Neural cell (in vitro differentiated cells): Measurements from ENCODE around the gene ODF2L. TPM values are rescaled to one million over a fixed set of nuclear protein-coding genes. Genes with fewer than 3 reads are reported as not detected.

Experiments
- H2AFZ ChIP-seq: fragments of 200-600, 300-800 bp; sonication (generic), shearing (Covaris generic); 2 replicates; pipeline ENCODE4 v1.6.0; 2014; ENCODE audit warnings: low read depth, mild to moderate bottlenecking, antibody characterized with exemption, low read length, moderate library complexity
- H3F3A ChIP-seq: fragments of 200-600 bp; shearing (Covaris generic); 2 replicates; pipeline ENCODE4 v1.6.1; 2016; ENCODE audit warnings: mild to moderate bottlenecking, moderate library complexity, mixed read lengths, antibody characterized with exemption, low read length; ENCODE audit not compliant: insufficient read depth, poor library complexity, severe bottlenecking
- H3K27ac ChIP-seq: fragments of 200-600, 300-800 bp; sonication (generic), shearing (Covaris generic); 2 replicates; pipeline ENCODE4 v1.5.1; 2014; ENCODE audit warnings: mild to moderate bottlenecking, low read length, moderate library complexity
- H3K27me3 ChIP-seq: fragments of 300-800, 200-600 bp; sonication (generic), shearing (Covaris generic); 2 replicates; pipeline ENCODE4 v1.6.0; 2014; ENCODE audit warnings: mild to moderate bottlenecking, low read depth, low read length, moderate library complexity; ENCODE audit not compliant: insufficient read depth
- H3K36me3 ChIP-seq: fragments of 300-800, 200-600 bp; sonication (generic), shearing (Covaris generic); 2 replicates; pipeline ENCODE4 v1.5.1; 2014; ENCODE audit warnings: mild to moderate bottlenecking, antibody characterized with exemption, low read length, moderate library complexity; ENCODE audit not compliant: insufficient read depth
- H3K4me2 ChIP-seq: fragments of 300-800, 200-600 bp; sonication (generic), shearing (Covaris generic); 2 replicates; pipeline ENCODE4 v1.6.0; 2014; ENCODE audit warnings: mild to moderate bottlenecking, low read length
- H3K4me3 ChIP-seq: fragments of 300-800, 200-600 bp; sonication (generic), shearing (Covaris generic); 2 replicates; pipeline ENCODE4 v1.5.1; 2014; ENCODE audit warnings: mild to moderate bottlenecking, low read length, moderate library complexity
- H3K79me2 ChIP-seq: fragments of 200-600 bp; shearing (Covaris generic); replicated peaks from 2 replicates; pipeline ENCODE4 v1.6.0; 2014; ENCODE audit warnings: mild to moderate bottlenecking, low read length, moderate library complexity; ENCODE audit not compliant: insufficient read depth
- H3K9ac ChIP-seq: fragments of 300-800, 200-600 bp; sonication (generic), shearing (Covaris generic); 2 replicates; pipeline ENCODE4 v1.6.1; 2016; ENCODE audit warnings: mild to moderate bottlenecking, low read length, mixed read lengths
- H3K9me2 ChIP-seq: fragments of 200-600 bp; shearing (Covaris generic); 2 replicates; pipeline ENCODE4 v1.6.1; 2016; ENCODE audit warnings: mild to moderate bottlenecking, low read length, mixed read lengths; ENCODE audit not compliant: insufficient read depth
- H3K9me3 ChIP-seq: fragments of 200-600, 300-800 bp; sonication (generic), shearing (Covaris generic); 2 replicates; pipeline ENCODE4 v1.6.1; 2016; ENCODE audit warnings: mild to moderate bottlenecking, mixed run types, low read length, moderate library complexity, mixed read lengths
- H4K20me1 ChIP-seq: fragments of 200-600 bp; shearing (Covaris generic); 2 replicates; pipeline ENCODE4 v1.6.1; 2016; ENCODE audit warnings: mild to moderate bottlenecking, mixed run types; ENCODE audit not compliant: insufficient read depth
- CTCF ChIP-seq: fragments of 450-650 bp; IDR thresholded peaks from 2 replicates; pipeline ENCODE4 v1.5.1; 2014; ENCODE audit warnings: antibody characterized with exemption, mild to moderate bottlenecking, moderate library complexity; ENCODE audit not compliant: poor library complexity, severe bottlenecking
- EP300 ChIP-seq: fragments of 450-650 bp; conservative IDR thresholded peaks from 2 replicates; pipeline ENCODE4 v1.6.1; 2014; ENCODE audit warnings: antibody characterized with exemption, mild to moderate bottlenecking, moderate library complexity; ENCODE audit not compliant: poor library complexity, severe bottlenecking
- EZH2 ChIP-seq: fragments of 200-600, 300-800 bp; shearing (Covaris generic), sonication (generic); IDR thresholded peaks from 2 replicates; pipeline ENCODE4 v1.6.1; 2014; ENCODE audit warnings: antibody characterized with exemption, low read length, borderline replicate concordance, mild to moderate bottlenecking; ENCODE audit not compliant: insufficient read depth, poor library complexity, severe bottlenecking
- MXI1 ChIP-seq: fragments of 450-650 bp; conservative IDR thresholded peaks from 2 replicates; pipeline ENCODE4 v1.6.1; 2014; ENCODE audit warnings: antibody characterized with exemption, mild to moderate bottlenecking; ENCODE audit not compliant: poor library complexity, severe bottlenecking
- POLR2AphosphoS5 ChIP-seq: IDR thresholded peaks from 2 replicates; pipeline ENCODE4 v1.6.1; 2012
- RAD21 ChIP-seq: fragments of 450-650 bp; conservative IDR thresholded peaks from 2 replicates; pipeline ENCODE4 v1.6.1; 2014; ENCODE audit warnings: antibody characterized with exemption, mild to moderate bottlenecking, moderate library complexity
- REST ChIP-seq: IDR thresholded peaks from 2 replicates; pipeline ENCODE4 v1.6.1; 2012; ENCODE audit warnings: borderline replicate concordance
- SMC3 ChIP-seq: fragments of 450-650 bp; conservative IDR thresholded peaks from 2 replicates; pipeline ENCODE4 v1.6.1; 2014; ENCODE audit warnings: antibody characterized with exemption, mild to moderate bottlenecking, moderate library complexity; ENCODE audit not compliant: poor library complexity
- TAF1 ChIP-seq: IDR thresholded peaks from 2 replicates; pipeline ENCODE4 v1.6.1; 2012; ENCODE audit warnings: low read depth
- polyA plus RNA-seq: library from polyadenylated mRNA; depleted of rRNA; stranded (reverse); fragments of >200 nt; gene quantifications from 2 replicates; pipeline ENCODE4 v1.2.3, GENCODE V29; 2014

Gene ODF2L
- polyA plus RNA-seq, 1 donor from 2014 or later = 138 TPM

GRCh38 chr1:86441997-86442396, 45.9 kb upstream of the ODF2L start:
- no peak overlapping the region for H3K4me3 ChIP-seq
- no peaks in the 10 kb centered on the region for H3K9me3 ChIP-seq
- no peaks in the 10 kb centered on the region for H3K79me2 ChIP-seq
- H3F3A ChIP-seq = no peaks in the 10 kb centered on the region
- no peaks in the 10 kb centered on the region for H3K9me2 ChIP-seq
- H3K9ac ChIP-seq = no peak overlapping the region
- H3K27ac ChIP-seq = no peak overlapping the region
- H3K36me3 ChIP-seq = no peaks in the 10 kb centered on the region
- H3K4me2 ChIP-seq = no peak overlapping the region
- TF ChIP-seq CTCF (no peak), TAF1 (no peak), RAD21 (no peak), EZH2 (no peak)
- no peaks in the 10 kb centered on the region for H3K27me3 ChIP-seq
- H2AFZ ChIP-seq = no peak overlapping the region
- H4K20me1 ChIP-seq = no peaks in the 10 kb centered on the region

GRCh38 chr1:86441581-86441980, 45.5 kb upstream of the ODF2L start:
- H2AFZ ChIP-seq = no peak overlapping the region
- no peaks in the 10 kb centered on the region for H3K79me2 ChIP-seq
- TF ChIP-seq REST (no peak), CTCF (no peak), SMC3 (no peak), RAD21 (no peak), EZH2 (no peak), POLR2AphosphoS5 (no peak), TAF1 (no peak), MXI1 (no peak), EP300 (no peak)
- H3K36me3 ChIP-seq = no peaks in the 10 kb centered on the region
- H3K4me2 ChIP-seq = no peak overlapping the region
- H3K9ac ChIP-seq = no peak overlapping the region
- no peaks in the 10 kb centered on the region for H3K9me3 ChIP-seq
- no peaks in the 10 kb centered on the region for H3K9me2 ChIP-seq
- no peaks in the 10 kb centered on the region for H3K27me3 ChIP-seq
- H4K20me1 ChIP-seq = no peaks in the 10 kb centered on the region
- no peak overlapping the region for H3K27ac ChIP-seq
- no peaks in the 10 kb centered on the region for H3F3A ChIP-seq
- no peak overlapping the region for H3K4me3 ChIP-seq
